ENCODE measurements around the gene WDCP. TPM values are rescaled to one million over a fixed set of nuclear protein-coding genes. Genes with fewer than 3 reads are reported as not detected.

WDCP gene
- total and polyA plus RNA-seq, 10 of the 15 experiments (the other 5 are each of a cell fraction or from before 2014, with no cell fraction given) = 5.5 to 21.3 (median 13.2) TPM

DNA sequence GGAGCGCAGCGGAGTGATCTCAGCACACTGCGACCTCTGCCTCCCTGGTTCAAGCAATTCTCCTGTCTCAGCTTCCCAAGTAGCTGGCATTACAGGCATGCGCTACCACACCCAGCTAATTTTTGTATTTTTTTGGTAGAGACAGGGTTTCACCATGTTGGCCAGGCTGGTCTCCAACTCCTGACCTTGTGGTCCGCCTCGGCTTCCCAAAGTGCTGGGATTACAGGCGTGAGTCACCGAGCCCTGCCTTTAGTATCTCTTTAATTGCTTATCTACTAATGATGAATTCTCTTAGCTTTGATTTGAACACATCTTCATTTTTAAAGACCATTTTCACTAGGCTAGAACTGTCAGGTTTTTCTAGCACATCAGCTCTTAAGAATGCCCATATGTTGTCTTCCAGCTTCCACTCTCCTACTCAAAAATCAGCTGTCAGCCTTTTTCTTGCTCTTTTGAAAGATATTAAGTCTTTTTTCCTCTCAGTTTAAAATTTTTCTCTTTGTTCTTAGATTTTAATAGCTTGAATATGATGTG, 53.4 kb downstream of the WDCP start:
- ChIA-PET RAD21 (ENCODE audit: unreplicated experiment) (no interaction called here), SMC1A (ENCODE audit: uncharacterized antibody, unreplicated experiment) (interaction anchor here (1.5 to 1.8 kb wide), 3 partner anchors 9 to 67 kb away, joined by 3 to 6 read pairs (median 5); partner anchors contain the start of gene ATAD2B), POLR2A (interaction anchor here (0.6 kb wide), 1 partner anchor 85 kb away, joined by 3 read pairs; no protein-coding TSS in a partner anchor), CTCF (interaction anchor here (1.0 to 1.8 kb wide), 2 partner anchors 67 to 169 kb away, joined by 3 to 5 read pairs; partner anchors contain the start of gene ATAD2B)
- no peaks in the 10 kb centered on the region for H3K4me1 ChIP-seq (ENCODE audit: control insufficient read depth, insufficient read depth, low read length)
- ATAC-seq (no peak), FAIRE-seq (no peak), DNase-seq (ENCODE audit: low read depth, low spot score) (no peak)
- no peaks in the 10 kb centered on the region for H3K27me3 ChIP-seq (replicated peaks in 1 of 2; ENCODE audit: control insufficient read depth in 2 of 2, insufficient read depth in 2 of 2, low read length in 1 of 2)
- no peaks in the 10 kb centered on the region for H3K79me2 ChIP-seq (ENCODE audit: control insufficient read depth, insufficient read depth, low read length)
- H3K4me3 ChIP-seq = no peak overlapping the region
- TF ChIP-seq IRF5 (IDR thresholded peaks at IDR 0.05; ENCODE audit: borderline replicate concordance) (no peak), HCFC1 (IDR thresholded peaks at IDR 0.05; ENCODE audit: low read length) (no peak), GABPA (IDR thresholded peaks at IDR 0.05; ENCODE audit: low read depth) (no peak), IKZF1 (conservative IDR thresholded peaks at IDR 0.05) (no peak), KLF5 (IDR thresholded peaks at IDR 0.05; ENCODE audit: partially characterized antibody) (no peak), CBX3 (IDR thresholded peaks at IDR 0.05; ENCODE audit: borderline replicate concordance, low read depth) (no peak), POLR2AphosphoS5 (IDR thresholded peaks at IDR 0.05; ENCODE audit: low read length) (no peak), ASH2L (IDR thresholded peaks at IDR 0.05; ENCODE audit: borderline replicate concordance, low read depth) (no peak), SUPT20H (IDR thresholded peaks at IDR 0.05; ENCODE audit: borderline replicate concordance, control insufficient read depth, low read depth, low read length) (no peak), RELA (IDR thresholded peaks at IDR 0.05; ENCODE audit: borderline replicate concordance, partially characterized antibody) (no peak), POLR2AphosphoS2 (IDR thresholded peaks at IDR 0.05; ENCODE audit: low read depth, low read length) (no peak)
- BruUV-seq (replicated peaks) = no TSS peak
- H3K27ac ChIP-seq (ENCODE audit: control insufficient read depth, insufficient read depth) = no peak overlapping the region
- WGBS (ENCODE audit: insufficient coverage, insufficient replicate concordance, low lambda C conversion rate, missing lambda C conversion rate) = 100% methylated on average over 8 of the region's 8 CpGs
- H3K9ac ChIP-seq (ENCODE audit: control insufficient read depth, insufficient read depth, low read length) = no peak overlapping the region
- no peaks in the 10 kb centered on the region for H4K20me1 ChIP-seq (ENCODE audit: control insufficient read depth, insufficient read depth)
- H3K9me3 ChIP-seq (replicated peaks; ENCODE audit: control insufficient read depth, insufficient read depth, low read length) = no peaks in the 10 kb centered on the region
- no peak overlapping the region for H2AFZ ChIP-seq (ENCODE audit: control insufficient read depth, low read depth, low read length)
- H3K36me3 ChIP-seq (ENCODE audit: control insufficient read depth in 2 of 2, insufficient read depth in 2 of 2, low read length in 1 of 2) = no peaks in the 10 kb centered on the region
- intact Hi-C loops (cut with micrococcal nuclease; ENCODE audit: unreplicated experiment) (no loop called here), in situ Hi-C loops (cut with MboI) (no loop called here)
- H3K4me2 ChIP-seq (ENCODE audit: control insufficient read depth, insufficient read depth) = no peak overlapping the region

Measured in GM12878 (cell line).